Measurements from ENCODE around the gene CLEC14A.

Gene CLEC14A

GRCh38 chr14:38255673-38256532 is at the start of gene CLEC14A:
Gene CLEC14A, minus strand, starts transcription at chr14:38256093. Its CDS starts 71 bp downstream, at chr14:38256022.
- no peak for TF ChIP-seq CTCF (IDR thresholded peaks at IDR 0.05; ENCODE audit: low read depth, low read length)
- no peak within 1 kb of the TSS for H3K4me3 ChIP-seq (ENCODE audit: low read depth, low read length)

GRCh38 chr14:38302966-38303365 is 47.1 kb upstream of the CLEC14A start:
- H3K4me3 ChIP-seq (ENCODE audit: low read depth, low read length) = no peak overlapping the region
- TF ChIP-seq CTCF (IDR thresholded peaks at IDR 0.05; ENCODE audit: low read depth, low read length) = no peak

GRCh38 chr14:38302034-38302433 is 46.1 kb upstream of the CLEC14A start:
- TF ChIP-seq CTCF (IDR thresholded peaks at IDR 0.05; ENCODE audit: low read depth, low read length) = no peak
- H3K4me3 ChIP-seq (ENCODE audit: low read depth, low read length) = no peak overlapping the region

- no peak overlapping the region for H3K4me3 ChIP-seq (ENCODE audit: low read depth, low read length)
- TF ChIP-seq CTCF (IDR thresholded peaks at IDR 0.05; ENCODE audit: low read depth, low read length) = no peak
These were observed 41.8 kb upstream of the CLEC14A start for GRCh38 chr14:38297681-38298080.

GRCh38 chr14:38291681-38292467 is 36.0 kb upstream of the CLEC14A start:
- no peak overlapping the region for H3K4me3 ChIP-seq (ENCODE audit: low read depth, low read length)
- no peak for TF ChIP-seq CTCF (IDR thresholded peaks at IDR 0.05; ENCODE audit: low read depth, low read length)

- no peak for TF ChIP-seq CTCF (IDR thresholded peaks at IDR 0.05; ENCODE audit: low read depth, low read length)
- no peak overlapping the region for H3K4me3 ChIP-seq (ENCODE audit: low read depth, low read length)
These were observed 34.8 kb upstream of the CLEC14A start for GRCh38 chr14:38290601-38291188.

All from WI38 (cell line).